Stomach (tissue), 4 donors: ENCODE data around the gene PEPD.
"Not testable (repeated sequence)": the region's sequence is repeated elsewhere in the genome, so short reads cannot be mapped to it uniquely, and the experiment has no call there.

Source experiments
- POLR2A ChIP-seq, 4 donors: fragments of 450-650 bp; IDR thresholded peaks; one replicate each; pipeline ENCODE4 v1.6.1; 2016; ENCODE audit warnings: antibody characterized with exemption in 4 of 4, control low read depth in 2 of 4, mild to moderate bottlenecking in 1 of 4, moderate library complexity in 1 of 4
- POLR2AphosphoS5 ChIP-seq, 3 donors: sonication (generic); formaldehyde crosslinking; IDR thresholded peaks; one replicate each; pipeline ENCODE4 v1.6.1; 2016; ENCODE audit warnings: antibody characterized with exemption in 3 of 3
- TF ChIP-seq, protein P1 (sequence below), 7 experiments: fragments of 450-650 bp in 4 of 7; fragments of 200-600 bp in 3 of 7; sonication (generic) in 3 of 7; IDR thresholded peaks; one replicate each; pipeline ENCODE4 v1.5.1; 2016 to 2019; ENCODE audit warnings: antibody characterized with exemption in 7 of 7, control low read depth in 2 of 7, mild to moderate bottlenecking in 1 of 7

DNA sequence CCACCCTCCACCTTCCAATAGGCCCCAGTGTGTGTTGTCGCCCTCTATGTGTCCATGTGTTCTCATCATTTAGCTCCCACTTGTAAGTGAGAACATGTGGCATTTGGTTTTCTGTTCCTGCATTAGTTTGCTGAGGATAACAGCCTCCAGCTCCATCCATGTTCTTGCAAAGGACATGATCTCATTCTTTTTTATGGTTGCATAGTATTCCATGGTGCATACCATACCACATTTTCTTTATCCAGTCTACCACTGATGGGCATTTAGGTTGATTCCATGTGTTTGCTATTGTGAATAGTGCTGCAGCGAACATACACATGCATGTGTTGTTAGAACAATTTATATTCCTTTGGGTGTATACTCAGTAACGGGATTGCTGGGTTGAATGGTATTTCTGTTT, 42.0 kb downstream of the PEPD start:
- TF ChIP-seq POLR2A, POLR2AphosphoS5 (IDR thresholded peaks at IDR 0.05): not testable (repeated sequence)
- TF ChIP-seq, protein P1, sequence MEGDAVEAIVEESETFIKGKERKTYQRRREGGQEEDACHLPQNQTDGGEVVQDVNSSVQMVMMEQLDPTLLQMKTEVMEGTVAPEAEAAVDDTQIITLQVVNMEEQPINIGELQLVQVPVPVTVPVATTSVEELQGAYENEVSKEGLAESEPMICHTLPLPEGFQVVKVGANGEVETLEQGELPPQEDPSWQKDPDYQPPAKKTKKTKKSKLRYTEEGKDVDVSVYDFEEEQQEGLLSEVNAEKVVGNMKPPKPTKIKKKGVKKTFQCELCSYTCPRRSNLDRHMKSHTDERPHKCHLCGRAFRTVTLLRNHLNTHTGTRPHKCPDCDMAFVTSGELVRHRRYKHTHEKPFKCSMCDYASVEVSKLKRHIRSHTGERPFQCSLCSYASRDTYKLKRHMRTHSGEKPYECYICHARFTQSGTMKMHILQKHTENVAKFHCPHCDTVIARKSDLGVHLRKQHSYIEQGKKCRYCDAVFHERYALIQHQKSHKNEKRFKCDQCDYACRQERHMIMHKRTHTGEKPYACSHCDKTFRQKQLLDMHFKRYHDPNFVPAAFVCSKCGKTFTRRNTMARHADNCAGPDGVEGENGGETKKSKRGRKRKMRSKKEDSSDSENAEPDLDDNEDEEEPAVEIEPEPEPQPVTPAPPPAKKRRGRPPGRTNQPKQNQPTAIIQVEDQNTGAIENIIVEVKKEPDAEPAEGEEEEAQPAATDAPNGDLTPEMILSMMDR (IDR thresholded peaks at IDR 0.05) = not testable (repeated sequence)
